ENCODE data around the gene CTR9. TPM values are rescaled to one million over a fixed set of nuclear protein-coding genes. Genes with fewer than 3 reads are reported as not detected.

The CTR9 gene
- total and polyA plus RNA-seq, 2 experiments from 2014 or later, result 29.0 to 32.7 TPM

- no peak within 1 kb of the TSS; the same call in 1 of the 2 replicates for H2AFZ ChIP-seq
- peak within 1 kb of the TSS; percentile 95 for H3K4me2 ChIP-seq
- H3K9me2 ChIP-seq (ENCODE audit: insufficient read depth), result no peaks in the 10 kb centered on the region
- H3K9me3 Mint-ChIP-seq, result no peaks in the 10 kb centered on the region
- H3K79me2 ChIP-seq (replicated peaks; ENCODE audit: insufficient read depth), result peaks cover 48% of the 10 kb centered on the region
- no peak for TF ChIP-seq ZNF462 (CRISPR knock-in tag; IDR thresholded peaks at IDR 0.05)
- TF ChIP-seq POLR2AphosphoS5 (IDR thresholded peaks at IDR 0.05; ENCODE audit: low read depth), result peak; percentile 99
- TF ChIP-seq CREB1 (CRISPR knock-in tag; IDR thresholded peaks at IDR 0.05; ENCODE audit: low read depth), result 0 out of 2 replicates have a peak, but pooled peaks have one; percentile 42
- H3K4me1 Mint-ChIP-seq, result peaks cover 31% of the 10 kb centered on the region
- peak within 1 kb of the TSS; percentile 95 for H3K4me3 ChIP-seq
- H3K36me3 ChIP-seq (ENCODE audit: insufficient read depth), result peaks cover 38% of the 10 kb centered on the region
- peaks cover 49% of the 10 kb centered on the region for H3K36me3 Mint-ChIP-seq (ENCODE audit: low read depth)
- no peaks in the 10 kb centered on the region for H3K27me3 ChIP-seq (ENCODE audit: insufficient read depth)
- H3K27me3 Mint-ChIP-seq (ENCODE audit: insufficient read depth, low read depth, poor library complexity), result peaks cover 16% of the 10 kb centered on the region
- H3K27ac Mint-ChIP-seq, result peak within 1 kb of the TSS; percentile 99
- peaks cover 33% of the 10 kb centered on the region for H3F3A ChIP-seq (replicated peaks; ENCODE audit: low read depth)
- peak within 1 kb of the TSS; percentile 96 for H3K4me3 Mint-ChIP-seq
- H3K27ac ChIP-seq (ENCODE audit: low read depth), result peak within 1 kb of the TSS; percentile 97
- H4K20me1 ChIP-seq (replicated peaks; ENCODE audit: insufficient read depth), result peaks cover 30% of the 10 kb centered on the region
- peak; percentile 97 for DNase-seq (ENCODE audit: low spot score)
- peaks cover 20% of the 10 kb centered on the region for H3K4me1 ChIP-seq (ENCODE audit: insufficient read depth)
- peak; percentile 92 for ATAC-seq
These were observed 57.7 kb downstream of the CTR9 start, which contains the start of gene EIF4G2 for GRCh38 chr11:10808553-10809372. Gene EIF4G2 (minus strand): TSS chr11:10808926.

All from GM23338 (cell line).